HG03045 (cell line): Measurements from ENCODE around the gene CD164.
A peak's percentile ranks its signal among the peaks of the same experiment; 100 is the strongest.

Experiments used
- ATAC-seq: cut with Tn5 transposase; IDR thresholded peaks from one replicate; pipeline ENCODE4 v1.9.1; 2021; ENCODE audit warnings: mild to moderate bottlenecking, moderate library complexity; ENCODE audit not compliant: unreplicated experiment

CD164 gene

GRCh38 chr6:109381747-109382575 is at the start of gene CD164:
Gene CD164, minus strand, starts transcription at chr6:109382467. Its CDS starts 89 bp downstream, at chr6:109382378.
- peak; percentile 52 for ATAC-seq

- ATAC-seq = no peak
Measured at GRCh38 chr6:109429496-109429895, 47.2 kb upstream of the CD164 start.

- no peak for ATAC-seq
Measured at GRCh38 chr6:109428889-109429477, 46.7 kb upstream of the CD164 start.

GRCh38 chr6:109424946-109425345 is 42.7 kb upstream of the CD164 start:
- no peak for ATAC-seq

- no peak for ATAC-seq
Measured at GRCh38 chr6:109421184-109421583, 38.9 kb upstream of the CD164 start.

GRCh38 chr6:109420751-109421150 is 38.5 kb upstream of the CD164 start:
- ATAC-seq = no peak

- no peak for ATAC-seq
Measured at GRCh38 chr6:109417646-109418045, 35.4 kb upstream of the CD164 start.

GRCh38 chr6:109411034-109411433 is 28.8 kb upstream of the CD164 start:
- no peak for ATAC-seq

GRCh38 chr6:109406196-109406595 is 23.9 kb upstream of the CD164 start:
- ATAC-seq = no peak

GRCh38 chr6:109397020-109397419 is 14.8 kb upstream of the CD164 start:
- no peak for ATAC-seq

GRCh38 chr6:109396046-109396718 is 13.9 kb upstream of the CD164 start:
- ATAC-seq = no peak

- no peak for ATAC-seq
Measured at GRCh38 chr6:109393886-109394281, 11.6 kb upstream of the CD164 start.

GRCh38 chr6:109393157-109393885 is 11.1 kb upstream of the CD164 start:
- ATAC-seq = no peak

GRCh38 chr6:109389650-109390274 is 7.5 kb upstream of the CD164 start:
- ATAC-seq = no peak

GRCh38 chr6:109388265-109388664 is 6.0 kb upstream of the CD164 start:
- no peak for ATAC-seq

- no peak for ATAC-seq
Measured at GRCh38 chr6:109383438-109383940, 1.2 kb upstream of the CD164 start.

- peak; percentile 73 for ATAC-seq
Measured at GRCh38 chr6:109382576-109383437, 540 bp upstream of the CD164 start.

GRCh38 chr6:109381061-109381746 is 1.1 kb downstream of the CD164 start:
- ATAC-seq = no peak

- ATAC-seq = no peak
Measured at GRCh38 chr6:109379711-109380110, 2.6 kb downstream of the CD164 start.
